ENCODE measurements around the gene PIK3AP1. TPM values are rescaled to one million over a fixed set of nuclear protein-coding genes. Genes with fewer than 3 reads are reported as not detected.

Gene PIK3AP1
- total and polyA plus RNA-seq, 2 of the 8 experiments (the other 6 are each of a cell fraction or from before 2014, with no cell fraction given): 1.9 to 4.5 TPM

DNA sequence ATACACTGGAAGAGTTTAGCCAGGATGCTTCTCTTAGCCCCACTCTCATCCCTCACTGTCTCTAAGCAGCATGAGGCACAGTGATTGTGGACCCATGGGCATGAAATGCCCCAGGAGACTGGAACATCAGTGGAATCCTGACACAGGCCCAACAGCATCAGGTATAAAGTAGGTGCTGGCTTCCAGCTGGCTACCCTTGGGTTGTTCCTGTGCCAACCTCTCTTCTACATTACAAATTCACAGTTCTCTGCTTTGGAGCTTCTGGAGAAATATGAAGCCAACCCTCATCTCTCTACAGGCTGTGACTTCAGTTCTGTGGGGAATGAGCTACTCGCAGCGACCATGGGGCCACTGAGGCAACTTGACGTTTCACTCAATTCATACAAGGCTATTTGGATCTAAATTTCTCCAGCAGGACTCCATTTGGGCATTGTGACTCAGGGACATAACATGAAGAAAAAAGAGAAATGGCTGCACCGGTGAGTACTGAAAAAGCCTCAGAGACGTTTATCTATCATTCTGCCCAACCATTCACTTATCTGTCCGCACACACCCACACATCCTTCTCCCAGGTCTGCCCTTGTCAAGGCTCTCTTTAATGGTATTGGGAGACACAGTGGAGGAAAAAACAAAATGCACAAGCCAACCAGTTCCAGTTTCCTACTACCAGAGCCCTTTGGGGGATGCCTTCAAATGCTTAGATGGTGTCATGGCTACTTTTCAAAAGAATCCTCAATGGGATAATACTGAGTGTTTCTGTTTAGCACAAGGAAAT lies 98.1 kb downstream of the PIK3AP1 start:
- H2AK5ac ChIP-seq (ENCODE audit: low read depth, low read length): no peak overlapping the region
- FAIRE-seq (no peak), DNase-seq (ENCODE audit: low read depth in 1 of 2, low spot score in 2 of 2) (no peak)
- H3K79me1 ChIP-seq (ENCODE audit: low read depth, low read length): no peaks in the 10 kb centered on the region
- H3K9ac ChIP-seq (replicated peaks in 1 of 4; ENCODE audit: extremely low read depth in 1 of 4, low read depth in 3 of 4, low read length in 3 of 4): no peak overlapping the region
- peaks cover 0 to 4% (median 0%) of the 10 kb centered on the region in 4 experiments; a peak in 1 of 7 replicates for H3K4me1 ChIP-seq (replicated peaks in 1 of 4; ENCODE audit: control insufficient read depth in 3 of 4, insufficient read depth in 4 of 4, low read length in 3 of 4)
- H3K56ac ChIP-seq (replicated peaks; ENCODE audit: insufficient read length, low read depth, low read length): no peak overlapping the region
- no peaks in the 10 kb centered on the region for H3K36me3 ChIP-seq (ENCODE audit: control insufficient read depth in 2 of 4, insufficient read depth in 4 of 4, low read length in 3 of 4)
- no peak overlapping the region for H4K5ac ChIP-seq (ENCODE audit: insufficient read length, low read depth, low read length)
- no peaks in the 10 kb centered on the region for H3K79me2 ChIP-seq (ENCODE audit: control insufficient read depth in 1 of 2, insufficient read depth in 2 of 2, low read length in 2 of 2)
- H3K23me2 ChIP-seq (ENCODE audit: low read depth, low read length): no peaks in the 10 kb centered on the region
- no peak overlapping the region for H4K8ac ChIP-seq (ENCODE audit: extremely low read depth, insufficient read depth, low read length)
- H2BK20ac ChIP-seq (ENCODE audit: low read length): no peak overlapping the region
- no peak overlapping the region for H2AFZ ChIP-seq (ENCODE audit: low read length)
- no peaks in the 10 kb centered on the region for H4K20me1 ChIP-seq (replicated peaks in 1 of 2; ENCODE audit: control insufficient read depth in 1 of 2, insufficient read depth in 2 of 2, low read length in 2 of 2)
- H3K4ac ChIP-seq (replicated peaks; ENCODE audit: insufficient read length, low read depth, low read length): no peak overlapping the region
- H3K23ac ChIP-seq (ENCODE audit: insufficient read length): no peak overlapping the region
- ChIA-PET CTCF (ENCODE audit: partially characterized antibody) (interaction anchor here (2.4 to 2.7 kb wide), 2 partner anchors 16 to 19 kb away, joined by 6 read pairs; no protein-coding TSS in a partner anchor), POLR2A (ENCODE audit: partially characterized antibody) (no interaction called here)
- H3K14ac ChIP-seq (ENCODE audit: insufficient read length): no peak overlapping the region
- no peak overlapping the region for H3K4me2 ChIP-seq (ENCODE audit: insufficient read depth in 1 of 2, low read depth in 2 of 2, low read length in 2 of 2)
- 92% methylated on average over 6 of the region's 6 CpGs; no CpG with 5 or more reads in 1 of the 2 experiments for whole genome bisulfite sequencing, 2 experiments (ENCODE audit: extremely low coverage in 1 of 2, insufficient coverage in 1 of 2, insufficient read length in 1 of 2, insufficient replicate concordance in 2 of 2, low coverage in 1 of 2, low lambda C conversion rate in 2 of 2, missing lambda C conversion rate in 1 of 2)
- H3K4me3 ChIP-seq (ENCODE audit: extremely low read depth in 1 of 4, insufficient read depth in 2 of 4, low read depth in 3 of 4, low read length in 4 of 4): no peak overlapping the region
- H2BK5ac ChIP-seq (ENCODE audit: low read depth, low read length): no peak overlapping the region
- H2BK120ac ChIP-seq (replicated peaks; ENCODE audit: low read depth, low read length): no peak overlapping the region
- no peak overlapping the region for H2BK12ac ChIP-seq (ENCODE audit: low read depth, low read length)
- no peak overlapping the region for H3K18ac ChIP-seq (ENCODE audit: extremely low read depth, low read length)
- no peaks in the 10 kb centered on the region for H3K27me3 ChIP-seq (replicated peaks in 1 of 4; ENCODE audit: control insufficient read depth in 3 of 4, extremely low read depth in 1 of 4, insufficient read depth in 3 of 4, low read length in 3 of 4)
- no peaks in the 10 kb centered on the region for H3K9me3 ChIP-seq (ENCODE audit: insufficient read depth in 2 of 2, low read depth in 1 of 2, low read length in 1 of 2)
- H3K27ac ChIP-seq (ENCODE audit: low read depth, low read length): no peak overlapping the region
- H2BK15ac ChIP-seq (ENCODE audit: low read length): no peak overlapping the region
- no peak for TF ChIP-seq POLR2A (IDR thresholded peaks at IDR 0.05; ENCODE audit: control extremely low read depth in 1 of 2, low read depth in 2 of 2, low read length in 2 of 2)
- TF ChIP-seq RFX5 (IDR thresholded peaks at IDR 0.05; ENCODE audit: borderline replicate concordance, low read depth, low read length): no peak
- no peak for TF ChIP-seq RNF2 (IDR thresholded peaks at IDR 0.05; ENCODE audit: borderline replicate concordance, low read depth, low read length, missing control alignments, poor library complexity, severe bottlenecking)
- no peak for TF ChIP-seq EZH2 (IDR thresholded peaks at IDR 0.05; ENCODE audit: low read depth, low read length, severe bottlenecking)
- no peak for TF ChIP-seq PHF8 (conservative IDR thresholded peaks at IDR 0.05; ENCODE audit: low read depth, low read length)
- no peak for TF ChIP-seq HDAC6 (IDR thresholded peaks at IDR 0.05; ENCODE audit: low read depth, low read length)
- TF ChIP-seq ZNF274 (IDR thresholded peaks at IDR 0.05; ENCODE audit: borderline replicate concordance, extremely low read depth, low read length): no peak
- no peak for TF ChIP-seq CHD2 (IDR thresholded peaks at IDR 0.05; ENCODE audit: low read length)
- H4K91ac ChIP-seq (replicated peaks; ENCODE audit: insufficient read length, low read length): no peak overlapping the region

All from H1 (cell line).